Measurements from ENCODE around the gene GLT1D1.

DNA sequence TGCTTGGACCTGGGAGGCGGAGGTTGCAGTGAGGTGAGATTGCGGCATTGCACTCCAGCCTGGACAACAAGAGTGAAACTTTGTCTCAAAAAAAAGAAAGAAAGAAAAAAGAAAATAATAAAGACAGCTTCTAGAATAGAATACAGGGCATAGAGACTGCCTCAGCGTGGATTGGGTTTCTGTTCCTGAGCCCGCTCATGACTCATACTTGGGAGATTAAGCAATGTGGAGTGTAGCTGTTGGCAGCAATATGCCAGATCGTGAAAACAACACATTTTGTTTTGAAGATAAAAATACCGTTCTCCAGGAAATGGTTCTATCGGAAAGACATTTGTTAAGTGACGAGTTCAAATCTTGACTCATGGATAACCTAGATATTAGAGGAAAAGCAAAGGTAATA lies 67.2 kb downstream of the GLT1D1 start:
- no peak for TF ChIP-seq EZH2phosphoT487 (conservative IDR thresholded peaks at IDR 0.05; ENCODE audit: low read length)
- TF ChIP-seq, protein P1, sequence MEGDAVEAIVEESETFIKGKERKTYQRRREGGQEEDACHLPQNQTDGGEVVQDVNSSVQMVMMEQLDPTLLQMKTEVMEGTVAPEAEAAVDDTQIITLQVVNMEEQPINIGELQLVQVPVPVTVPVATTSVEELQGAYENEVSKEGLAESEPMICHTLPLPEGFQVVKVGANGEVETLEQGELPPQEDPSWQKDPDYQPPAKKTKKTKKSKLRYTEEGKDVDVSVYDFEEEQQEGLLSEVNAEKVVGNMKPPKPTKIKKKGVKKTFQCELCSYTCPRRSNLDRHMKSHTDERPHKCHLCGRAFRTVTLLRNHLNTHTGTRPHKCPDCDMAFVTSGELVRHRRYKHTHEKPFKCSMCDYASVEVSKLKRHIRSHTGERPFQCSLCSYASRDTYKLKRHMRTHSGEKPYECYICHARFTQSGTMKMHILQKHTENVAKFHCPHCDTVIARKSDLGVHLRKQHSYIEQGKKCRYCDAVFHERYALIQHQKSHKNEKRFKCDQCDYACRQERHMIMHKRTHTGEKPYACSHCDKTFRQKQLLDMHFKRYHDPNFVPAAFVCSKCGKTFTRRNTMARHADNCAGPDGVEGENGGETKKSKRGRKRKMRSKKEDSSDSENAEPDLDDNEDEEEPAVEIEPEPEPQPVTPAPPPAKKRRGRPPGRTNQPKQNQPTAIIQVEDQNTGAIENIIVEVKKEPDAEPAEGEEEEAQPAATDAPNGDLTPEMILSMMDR (IDR thresholded peaks at IDR 0.05; ENCODE audit: insufficient read depth, low read length, poor library complexity, severe bottlenecking): no peak
